Fibroblast of mammary gland (primary cell): Measurements from ENCODE around the gene MRPS18B.

Experiments used
- DNase-seq: peaks from one replicate; pipeline ENCODE4 v3.0.0-alpha.2; 2010; ENCODE audit warnings: low read depth
- H3K4me3 ChIP-seq: 2 replicates; pipeline ENCODE4 v1.5.1; 2011; ENCODE audit warnings: low read depth, mild to moderate bottlenecking, low read length, moderate library complexity; ENCODE audit not compliant: control insufficient read depth
- CTCF ChIP-seq: conservative IDR thresholded peaks from 2 replicates; pipeline ENCODE4 v1.5.1; 2011; ENCODE audit warnings: low read depth, low read length, inconsistent platforms; ENCODE audit not compliant: control insufficient read depth, insufficient read depth

The MRPS18B gene

GRCh38 chr6:30635834-30636233, 18.2 kb downstream of the MRPS18B start:
- H3K4me3 ChIP-seq = no peak overlapping the region
- TF ChIP-seq CTCF = no peak

GRCh38 chr6:30640481-30640880, 22.8 kb downstream of the MRPS18B start:
- TF ChIP-seq CTCF = no peak
- DNase-seq = no peak
- no peak overlapping the region for H3K4me3 ChIP-seq

More at GRCh38 chr6:30635834-30636233, 18.2 kb downstream of the MRPS18B start:
- no peak for DNase-seq

GRCh38 chr6:30641048-30641447, 23.4 kb downstream of the MRPS18B start:
- no peak for DNase-seq
- TF ChIP-seq CTCF = no peak
- H3K4me3 ChIP-seq = no peak overlapping the region

GRCh38 chr6:30643656-30644055, 26.0 kb downstream of the MRPS18B start:
- no peak for TF ChIP-seq CTCF
- H3K4me3 ChIP-seq = no peak overlapping the region
- no peak for DNase-seq

- no peak overlapping the region for H3K4me3 ChIP-seq
- TF ChIP-seq CTCF = no peak
- no peak for DNase-seq
Observed at GRCh38 chr6:30644769-30645168, 27.1 kb downstream of the MRPS18B start.

- H3K4me3 ChIP-seq = no peak overlapping the region
- no peak for DNase-seq
- TF ChIP-seq CTCF = no peak
Observed at GRCh38 chr6:30645989-30646388, 28.3 kb downstream of the MRPS18B start.
